ENCODE data around the gene EPS8L1. TPM values are rescaled to one million over a fixed set of nuclear protein-coding genes. Genes with fewer than 3 reads are reported as not detected.

Gene EPS8L1
- total RNA-seq, 4 donors from 2014 or later, result 60.6 to 84.8 (median 73.3) TPM

DNA sequence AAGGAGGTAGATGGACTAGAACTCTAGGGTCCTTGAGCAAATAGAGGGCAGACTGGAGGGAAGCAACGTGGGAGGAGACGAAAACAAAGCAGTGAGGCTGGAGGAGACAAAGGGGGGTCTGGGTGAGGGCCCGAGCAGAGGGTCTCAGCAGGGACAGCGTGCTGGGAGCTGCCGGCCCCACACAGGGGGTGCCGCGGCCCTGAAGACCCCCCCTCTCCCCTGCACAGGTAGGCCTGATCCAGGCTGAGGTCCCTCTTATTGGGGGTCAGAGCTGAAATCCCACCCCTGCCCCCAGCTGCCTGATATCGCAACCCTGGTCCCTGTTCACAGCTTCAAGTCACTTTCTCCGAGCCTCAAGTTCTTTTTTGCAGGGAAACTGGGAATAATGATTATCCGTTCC is 8.7 kb downstream of the EPS8L1 start:
- Histone ChIP-seq H3K4me3 (replicated peaks in 1 of 3) (no peak overlapping the region), H3K4me1 (peaks cover 11 to 32% of the 10 kb centered on the region in 2 donors), H3K27ac (no peak overlapping the region), H3K9me3 (no peaks in the 10 kb centered on the region), H3K27me3 (no peaks in the 10 kb centered on the region), H3K36me3 (no peaks in the 10 kb centered on the region)
- intact Hi-C loops (cut with DNase I), result no loop called here
- DNase-seq, result no peak
- 85 to 90% methylated on average over 10 of the region's 10 CpGs for WGBS, 2 donors
- no peak for TF ChIP-seq POLR2A (IDR thresholded peaks at IDR 0.05)
- TF ChIP-seq, protein P1, sequence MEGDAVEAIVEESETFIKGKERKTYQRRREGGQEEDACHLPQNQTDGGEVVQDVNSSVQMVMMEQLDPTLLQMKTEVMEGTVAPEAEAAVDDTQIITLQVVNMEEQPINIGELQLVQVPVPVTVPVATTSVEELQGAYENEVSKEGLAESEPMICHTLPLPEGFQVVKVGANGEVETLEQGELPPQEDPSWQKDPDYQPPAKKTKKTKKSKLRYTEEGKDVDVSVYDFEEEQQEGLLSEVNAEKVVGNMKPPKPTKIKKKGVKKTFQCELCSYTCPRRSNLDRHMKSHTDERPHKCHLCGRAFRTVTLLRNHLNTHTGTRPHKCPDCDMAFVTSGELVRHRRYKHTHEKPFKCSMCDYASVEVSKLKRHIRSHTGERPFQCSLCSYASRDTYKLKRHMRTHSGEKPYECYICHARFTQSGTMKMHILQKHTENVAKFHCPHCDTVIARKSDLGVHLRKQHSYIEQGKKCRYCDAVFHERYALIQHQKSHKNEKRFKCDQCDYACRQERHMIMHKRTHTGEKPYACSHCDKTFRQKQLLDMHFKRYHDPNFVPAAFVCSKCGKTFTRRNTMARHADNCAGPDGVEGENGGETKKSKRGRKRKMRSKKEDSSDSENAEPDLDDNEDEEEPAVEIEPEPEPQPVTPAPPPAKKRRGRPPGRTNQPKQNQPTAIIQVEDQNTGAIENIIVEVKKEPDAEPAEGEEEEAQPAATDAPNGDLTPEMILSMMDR (IDR thresholded peaks at IDR 0.05), result no peak

DNA sequence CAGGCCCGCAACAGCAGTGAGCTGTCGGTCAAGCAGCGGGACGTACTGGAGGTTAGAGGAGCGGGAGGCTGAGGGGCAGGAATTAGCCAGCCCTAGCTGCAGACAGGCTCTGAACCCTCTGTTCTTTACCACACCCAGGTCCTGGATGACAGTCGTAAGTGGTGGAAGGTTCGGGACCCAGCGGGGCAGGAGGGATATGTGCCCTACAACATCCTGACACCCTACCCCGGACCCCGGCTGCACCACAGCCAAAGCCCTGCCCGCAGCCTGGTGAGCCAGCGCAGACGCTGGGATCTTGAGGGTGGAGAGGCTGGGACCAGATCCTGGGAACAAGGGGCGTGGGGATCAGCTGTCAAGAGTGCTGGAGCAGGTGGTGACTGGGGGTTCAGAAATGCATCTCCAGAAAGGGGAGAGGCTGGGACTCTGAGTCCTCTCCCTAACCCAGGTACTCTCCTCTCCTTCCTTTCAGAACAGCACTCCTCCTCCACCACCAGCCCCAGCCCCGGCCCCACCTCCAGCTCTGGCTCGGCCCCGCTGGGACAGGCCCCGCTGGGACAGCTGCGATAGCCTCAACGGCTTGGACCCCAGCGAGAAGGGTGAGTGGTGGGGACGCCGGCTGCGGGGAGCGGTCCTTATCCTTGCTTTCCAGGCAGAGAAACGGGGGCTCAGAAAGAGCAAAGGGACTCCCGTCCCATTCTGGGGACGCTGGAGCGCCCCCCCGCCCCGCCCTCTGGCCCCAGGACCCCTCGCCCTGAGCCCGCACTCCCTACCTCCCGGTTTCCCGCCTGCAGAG is 10.4 kb downstream of the EPS8L1 start:
- intact Hi-C loops (cut with DNase I), result no loop called here
- WGBS, 2 donors, result 58 to 69% methylated on average over 28 to 31 of the region's 35 CpGs

DNA sequence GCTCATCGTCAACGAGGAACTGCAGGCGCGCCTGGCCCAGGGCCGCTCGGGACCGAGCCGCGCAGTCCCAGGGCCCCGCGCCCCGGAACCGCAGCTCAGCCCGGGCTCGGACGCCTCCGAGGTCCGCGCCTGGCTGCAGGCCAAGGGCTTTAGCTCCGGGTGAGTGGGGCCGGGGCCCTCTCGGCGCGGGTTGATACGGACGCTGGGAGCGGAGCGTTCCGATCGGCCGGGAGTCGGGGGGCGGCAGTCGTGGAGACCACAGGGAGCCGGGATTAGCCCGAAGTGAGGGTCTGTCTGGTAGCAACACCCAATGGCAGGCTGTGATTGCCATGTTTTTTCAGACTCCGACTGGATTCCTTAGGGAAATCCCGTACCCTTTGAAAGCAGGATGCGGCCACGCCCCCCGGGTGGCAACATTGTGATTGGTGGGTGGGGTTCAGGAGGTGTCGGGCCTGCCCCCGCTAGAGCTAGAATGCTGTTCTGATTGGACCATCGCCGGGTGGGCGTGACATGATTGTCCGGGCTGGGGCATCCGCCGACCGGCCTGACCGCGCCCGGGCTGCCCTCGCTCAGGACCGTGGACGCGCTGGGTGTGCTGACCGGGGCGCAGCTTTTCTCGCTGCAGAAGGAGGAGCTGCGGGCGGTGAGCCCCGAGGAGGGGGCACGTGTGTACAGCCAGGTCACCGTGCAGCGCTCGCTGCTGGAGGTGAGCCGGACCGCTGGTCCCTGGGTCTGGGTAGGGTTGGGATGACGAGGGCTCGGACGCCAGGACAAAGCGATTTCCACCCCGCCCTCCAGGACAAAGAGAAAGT is 11.3 kb downstream of the EPS8L1 start:
- H3K36me3 ChIP-seq, result peaks cover 7% of the 10 kb centered on the region in 2 donors
- no peak overlapping the region for H3K4me3 ChIP-seq (replicated peaks in 1 of 3)
- peak; percentile 68 to 70 for DNase-seq
- H3K9me3 ChIP-seq, result no peaks in the 10 kb centered on the region
- WGBS, 2 donors, result 47 to 58% methylated on average over 20 to 42 of the region's 74 CpGs
- H3K27ac ChIP-seq, result no peak overlapping the region
- H3K4me1 ChIP-seq, result peaks cover 0 to 13% of the 10 kb centered on the region in 2 donors
- intact Hi-C loops (cut with DNase I), result no loop called here
- TF ChIP-seq, protein P1 (IDR thresholded peaks at IDR 0.05), result no peak
- no peak for TF ChIP-seq POLR2A (IDR thresholded peaks at IDR 0.05)
- no peaks in the 10 kb centered on the region for H3K27me3 ChIP-seq

More for the DNA sequence above, 10.4 kb downstream of the EPS8L1 start:
- Histone ChIP-seq H3K27me3 (no peaks in the 10 kb centered on the region), H3K4me3 (replicated peaks in 1 of 3) (no peak overlapping the region), H3K27ac (no peak overlapping the region), H3K9me3 (no peaks in the 10 kb centered on the region), H3K36me3 (peaks cover 0 to under 1% of the 10 kb centered on the region in 2 donors), H3K4me1 (peaks cover 2 to 20% of the 10 kb centered on the region in 2 donors)
- no peak for TF ChIP-seq POLR2A (IDR thresholded peaks at IDR 0.05)
- TF ChIP-seq, protein P1 (IDR thresholded peaks at IDR 0.05), result no peak
- DNase-seq, result no peak

DNA sequence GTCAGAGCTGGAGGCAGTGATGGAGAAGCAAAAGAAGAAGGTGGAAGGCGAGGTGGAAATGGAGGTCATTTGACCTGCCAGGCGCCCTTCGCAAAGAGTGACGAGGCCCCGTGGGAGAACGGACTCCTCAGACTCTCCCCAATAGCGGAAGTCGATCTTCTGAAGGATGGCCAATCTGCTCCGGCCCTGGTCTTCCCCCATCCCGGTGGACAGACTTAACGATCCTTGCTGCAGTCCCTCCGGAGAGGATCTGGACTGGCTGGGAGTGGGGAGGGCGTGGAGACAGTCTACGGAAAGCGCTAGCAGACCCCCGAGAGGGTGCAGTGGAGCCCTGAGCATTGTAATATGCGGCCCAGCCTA is 11.9 kb downstream of the EPS8L1 start:
- WGBS, 2 donors, result 53 to 58% methylated on average over 11 to 15 of the region's 17 CpGs
- DNase-seq, result no peak
- Histone ChIP-seq H3K36me3 (peaks cover 13% of the 10 kb centered on the region in 2 donors), H3K27me3 (no peaks in the 10 kb centered on the region), H3K4me3 (replicated peaks in 1 of 3) (no peak overlapping the region), H3K9me3 (no peaks in the 10 kb centered on the region), H3K4me1 (peaks cover 0 to 13% of the 10 kb centered on the region in 2 donors), H3K27ac (no peak overlapping the region)
- peak in 1 of 2 donors; percentile 6 for TF ChIP-seq POLR2A (IDR thresholded peaks at IDR 0.05)
- TF ChIP-seq, protein P1 (IDR thresholded peaks at IDR 0.05), result no peak
- intact Hi-C loops (cut with DNase I), result no loop called here

Measured in thyroid gland (tissue), 4 donors.